Activated CD8-positive, alpha-beta memory T cell treated with anti-CD3 and anti-CD28 coated beads, Interleukin-2, amount 50 U/mL, for 24 hours (primary cell): ENCODE results near the gene TCF7.
"Not testable (repeated sequence)": the region's sequence is repeated elsewhere in the genome, so short reads cannot be mapped to it uniquely, and the experiment has no call there.

ENCODE experiments used
- DNase-seq: peaks from one replicate; pipeline ENCODE4 v3.0.0-alpha.2; 2020; ENCODE audit errors: extremely low read depth

TCF7 gene

DNA sequence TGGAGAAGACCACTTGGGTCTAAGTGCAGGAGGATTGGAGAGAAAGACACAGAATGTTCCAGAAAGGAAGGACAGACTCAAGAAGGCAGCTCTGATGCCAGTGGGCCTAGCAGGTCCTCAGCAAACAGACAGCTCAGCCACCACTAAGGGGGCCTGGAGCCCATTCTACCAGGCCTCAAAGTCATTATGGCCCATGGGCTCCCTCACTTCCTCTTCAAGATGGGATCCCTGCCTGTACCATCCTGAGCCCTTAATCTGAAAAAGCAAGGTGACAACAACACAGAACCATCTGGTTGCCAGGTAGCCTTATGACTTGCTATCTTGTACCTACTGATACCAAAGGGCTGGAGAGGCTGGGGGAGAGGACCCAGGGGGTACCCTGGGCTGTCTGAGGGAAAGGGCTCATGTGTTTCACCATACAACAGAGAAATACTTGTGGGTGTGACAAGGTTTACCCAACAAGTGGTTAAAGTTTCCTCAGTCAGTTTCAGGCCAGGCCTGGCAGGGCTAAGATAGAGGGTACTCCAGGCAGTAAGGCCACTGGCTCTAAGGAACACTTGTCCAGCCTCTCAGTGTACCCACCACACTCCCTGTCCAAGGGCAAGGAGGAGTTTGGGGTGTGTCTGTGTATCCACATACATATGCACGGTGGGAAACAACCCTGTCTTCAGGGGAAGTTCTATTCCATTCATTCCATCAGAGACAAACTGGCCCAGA lies 30.7 kb downstream of the TCF7 start:
- DNase-seq, result no peak

DNA sequence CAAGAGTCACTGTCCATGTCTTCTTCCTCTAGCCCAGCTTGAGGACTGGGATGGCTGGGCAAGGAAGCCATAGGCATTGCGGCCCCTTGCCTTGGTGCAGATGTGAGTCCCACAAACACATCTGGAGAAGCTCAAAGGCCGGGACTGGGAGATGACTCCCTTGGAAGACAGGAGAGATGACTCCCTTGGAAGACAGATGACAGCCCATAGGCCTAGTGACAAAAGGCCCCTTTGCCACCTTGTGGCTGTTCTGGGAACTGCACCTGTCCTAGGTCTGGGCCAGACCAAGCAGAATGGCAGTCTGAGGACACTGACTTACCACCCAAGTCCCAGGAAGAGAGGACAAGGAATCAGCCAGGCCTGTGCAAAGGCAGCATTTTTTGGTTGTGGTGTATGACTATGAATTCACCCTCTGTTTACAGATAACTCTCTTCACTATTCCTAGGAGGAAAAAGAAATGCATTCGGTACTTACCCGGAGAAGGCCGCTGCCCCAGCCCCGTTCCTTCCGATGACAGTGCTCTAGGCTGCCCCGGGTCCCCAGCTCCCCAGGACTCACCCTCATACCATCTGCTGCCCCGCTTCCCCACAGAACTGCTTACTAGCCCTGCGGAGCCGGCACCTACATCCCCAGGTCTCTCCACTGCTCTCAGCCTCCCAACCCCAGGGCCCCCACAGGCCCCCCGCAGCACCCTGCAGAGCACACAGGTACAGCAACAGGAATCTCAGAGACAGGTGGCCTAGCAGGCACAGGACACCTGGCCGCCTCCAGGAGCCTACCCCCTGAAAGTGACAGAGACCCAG lies 31.5 kb downstream of the TCF7 start:
- peak; percentile 63 for DNase-seq

DNA sequence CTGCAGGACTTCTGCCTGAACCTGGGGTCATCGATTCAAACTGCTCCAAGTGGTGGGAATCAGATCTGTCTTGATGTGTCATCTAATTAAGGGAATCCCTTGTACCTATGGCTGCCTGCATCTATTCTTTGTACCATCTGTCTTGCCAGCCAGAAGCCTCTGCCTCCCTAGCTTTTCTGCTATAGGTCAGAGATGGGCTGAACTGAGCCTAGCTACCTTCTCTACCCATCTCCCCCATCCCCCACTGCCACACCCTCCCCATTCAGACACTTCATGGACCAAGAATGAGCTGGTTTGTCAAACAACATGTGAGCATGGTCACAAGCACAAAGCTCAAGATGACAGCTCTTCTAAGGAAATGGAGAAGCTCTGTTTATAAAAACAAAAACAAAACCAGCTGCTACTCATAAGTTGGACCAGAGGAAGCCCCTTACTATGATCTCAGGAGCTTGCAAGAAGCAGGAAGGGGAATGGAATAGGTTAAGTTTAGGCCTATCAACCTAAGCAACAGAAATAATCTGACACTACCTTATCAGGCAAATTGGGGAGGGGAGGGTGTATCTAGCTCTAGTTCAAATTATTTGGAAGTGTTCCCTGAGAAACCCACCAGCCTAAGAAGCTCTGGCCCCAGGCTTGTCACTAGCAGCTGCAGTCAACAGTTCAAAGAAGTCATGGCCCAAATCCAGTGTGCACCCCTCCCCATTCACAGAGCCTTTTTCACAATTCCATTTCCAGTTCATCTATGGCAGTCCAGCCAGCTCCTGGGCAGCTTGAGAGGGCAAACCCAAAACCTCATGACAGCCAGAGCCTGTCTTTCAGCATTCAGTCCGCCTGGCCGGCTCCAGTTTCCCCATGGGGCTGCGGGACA lies 32.4 kb downstream of the TCF7 start:
- no peak for DNase-seq

DNA sequence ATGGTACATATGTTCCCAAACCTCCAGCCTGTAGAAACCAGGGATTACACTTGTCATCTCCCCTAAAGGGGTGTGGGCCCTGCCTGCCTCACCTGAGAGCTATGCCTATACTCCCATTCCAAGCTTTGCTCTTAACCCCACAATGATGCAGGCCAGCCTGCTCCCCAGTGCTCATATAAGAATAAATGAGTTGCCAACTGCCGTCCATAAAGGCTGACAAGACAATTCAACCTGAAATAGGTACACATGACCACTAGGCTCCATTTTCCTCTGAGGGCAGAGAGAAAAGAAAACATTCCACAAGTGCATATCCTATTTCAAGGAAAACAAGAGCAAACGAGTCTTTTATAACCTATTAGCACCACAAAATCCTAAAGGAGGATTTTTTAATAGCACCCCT lies 33.8 kb downstream of the TCF7 start:
- DNase-seq, result no peak

DNA sequence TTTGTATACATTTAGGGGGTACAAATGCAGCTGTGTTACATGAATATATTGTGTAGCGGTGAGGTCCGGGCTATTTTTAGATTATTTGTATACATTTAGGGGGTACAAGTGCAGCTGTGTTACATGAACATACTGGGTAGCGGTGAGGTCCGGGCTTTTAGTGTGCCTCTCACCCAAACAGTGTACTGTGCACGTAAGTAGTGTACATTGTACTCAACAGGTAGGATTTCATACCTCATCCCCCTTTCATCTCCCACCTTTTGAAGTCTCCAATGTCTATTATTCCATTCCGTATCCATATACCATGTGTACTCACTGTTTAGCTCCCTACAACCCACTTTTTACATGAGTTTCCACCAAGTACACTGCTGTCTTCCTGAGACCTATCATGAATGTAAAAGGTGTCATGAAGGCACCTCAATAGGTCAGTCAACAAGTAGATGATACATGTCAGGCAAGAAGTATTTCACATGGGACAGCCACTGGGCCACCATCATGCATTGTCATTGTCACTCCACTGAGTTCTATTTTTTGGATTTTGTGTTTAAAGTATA lies 34.6 kb downstream of the TCF7 start:
- no peak for DNase-seq

DNA sequence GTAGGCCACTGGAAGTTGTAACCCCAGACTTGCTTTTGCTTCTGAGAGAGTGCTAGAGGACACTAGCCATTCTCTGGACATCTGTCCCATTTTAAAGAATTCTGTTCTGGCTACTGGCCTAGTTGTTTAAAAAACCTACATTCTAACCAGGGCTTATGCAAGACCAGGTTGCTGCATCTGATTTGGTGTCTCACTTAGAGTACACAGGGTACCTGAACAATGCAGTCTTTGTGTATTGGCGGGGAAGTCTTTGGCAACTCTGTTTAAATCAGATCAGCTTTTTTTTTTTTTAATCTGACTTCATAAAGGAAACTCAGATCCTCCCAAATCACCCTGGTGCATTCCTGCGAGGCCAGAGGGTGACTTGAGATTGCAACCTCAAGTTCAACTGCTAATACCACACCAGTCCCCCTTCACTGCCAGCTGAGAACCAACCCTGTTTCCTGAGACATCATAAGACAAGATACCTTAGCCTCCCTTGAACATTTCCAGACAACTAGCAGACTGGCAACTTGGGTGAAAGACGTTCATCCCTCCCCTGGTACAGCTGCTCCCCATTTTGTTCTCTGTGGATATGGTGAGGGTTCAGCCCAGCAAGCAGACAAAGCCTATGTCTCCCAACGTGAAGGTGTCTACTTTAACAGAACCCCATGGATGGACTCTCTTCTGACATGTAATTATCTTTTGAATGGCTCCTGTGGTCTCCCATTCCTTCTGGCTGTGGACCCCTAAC lies 35.3 kb downstream of the TCF7 start:
- no peak for DNase-seq

DNA sequence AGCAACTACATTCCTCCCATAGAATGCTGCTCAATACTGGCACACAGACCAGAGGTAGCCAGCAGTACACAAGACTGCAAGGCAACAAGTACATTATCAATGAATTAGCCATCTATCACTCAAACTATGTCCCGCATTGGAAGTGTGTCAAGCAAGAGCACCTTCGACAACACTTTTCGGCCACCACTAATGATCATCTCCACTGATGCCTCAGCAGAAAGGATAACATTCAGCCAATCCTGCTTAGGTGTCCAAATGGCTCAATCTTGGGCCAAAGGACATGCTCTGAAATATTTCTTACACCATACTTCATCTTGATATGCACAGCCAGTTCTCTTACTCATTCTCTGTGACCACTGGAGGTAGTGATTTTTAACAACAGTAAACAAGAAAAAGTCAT lies 37.2 kb downstream of the TCF7 start:
- DNase-seq, result no peak

DNA sequence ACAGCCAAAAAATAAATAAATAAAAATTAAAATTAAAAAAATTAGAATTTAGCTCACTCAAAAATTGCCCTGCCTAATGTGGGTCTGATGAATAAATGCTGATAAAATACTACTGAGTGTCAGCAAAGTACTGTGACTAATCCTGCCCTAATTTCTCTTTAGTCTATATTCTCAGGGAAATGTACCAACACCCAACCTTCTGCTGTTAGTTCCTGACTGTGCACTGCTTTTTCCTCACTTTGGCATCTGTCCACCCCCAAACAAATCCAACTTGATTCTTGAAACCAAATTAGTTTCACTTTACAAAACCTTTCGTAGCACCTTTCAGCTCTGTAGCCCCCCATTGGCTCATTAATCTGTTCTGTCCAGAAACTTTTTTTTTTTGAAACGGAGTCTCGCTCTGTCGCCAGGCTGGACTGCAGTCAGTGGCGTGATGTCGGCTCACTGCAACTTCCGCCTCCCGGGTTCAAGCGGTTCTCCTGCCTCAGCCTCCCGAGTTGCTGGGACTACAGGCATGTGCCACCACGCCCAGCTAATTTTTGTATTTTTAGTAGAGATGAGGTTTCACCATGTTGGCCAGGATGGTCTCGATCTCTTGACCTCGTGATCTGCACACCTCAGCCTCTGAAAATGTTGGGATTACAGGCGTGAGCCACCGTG lies 37.8 kb downstream of the TCF7 start:
- not testable (repeated sequence) for DNase-seq

DNA sequence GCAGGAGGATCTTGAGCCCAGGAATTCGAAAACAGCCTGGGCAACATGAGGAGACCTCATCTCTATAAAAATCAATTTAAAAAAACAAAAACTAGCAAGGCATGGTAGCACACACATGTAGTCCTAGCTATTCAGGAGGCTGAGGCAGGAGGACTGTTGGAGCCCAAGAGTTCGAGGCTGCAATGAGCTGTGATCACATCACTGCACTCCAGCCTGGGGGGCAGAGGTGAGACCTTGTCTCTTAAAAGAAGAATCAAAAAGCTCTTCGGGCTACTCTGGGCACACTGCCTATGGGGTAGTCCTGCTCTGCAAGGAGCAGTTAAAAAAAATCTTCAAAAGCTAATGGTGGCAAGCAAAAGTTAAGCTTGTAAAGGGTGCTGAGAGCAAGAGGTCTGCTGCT lies 38.8 kb downstream of the TCF7 start:
- no peak for DNase-seq

DNA sequence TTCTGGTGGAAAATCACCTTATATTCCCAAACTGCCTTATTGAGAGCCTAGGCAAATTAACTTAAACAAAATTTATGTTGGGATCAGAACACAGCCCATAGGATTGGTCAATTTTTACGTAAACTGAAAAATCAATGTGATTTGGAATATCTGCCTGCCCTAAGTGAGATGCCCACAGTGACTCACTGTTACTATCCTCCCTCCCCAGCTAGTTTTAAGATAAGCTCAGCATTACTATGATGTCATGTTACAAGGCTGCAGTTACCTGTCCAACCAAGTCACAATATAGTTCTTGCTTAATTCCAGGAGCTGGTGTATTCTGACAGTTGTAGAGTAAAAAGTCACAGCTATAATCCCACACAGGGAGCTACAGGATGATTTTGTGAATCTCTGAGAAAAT lies 39.2 kb downstream of the TCF7 start:
- DNase-seq, result no peak

DNA sequence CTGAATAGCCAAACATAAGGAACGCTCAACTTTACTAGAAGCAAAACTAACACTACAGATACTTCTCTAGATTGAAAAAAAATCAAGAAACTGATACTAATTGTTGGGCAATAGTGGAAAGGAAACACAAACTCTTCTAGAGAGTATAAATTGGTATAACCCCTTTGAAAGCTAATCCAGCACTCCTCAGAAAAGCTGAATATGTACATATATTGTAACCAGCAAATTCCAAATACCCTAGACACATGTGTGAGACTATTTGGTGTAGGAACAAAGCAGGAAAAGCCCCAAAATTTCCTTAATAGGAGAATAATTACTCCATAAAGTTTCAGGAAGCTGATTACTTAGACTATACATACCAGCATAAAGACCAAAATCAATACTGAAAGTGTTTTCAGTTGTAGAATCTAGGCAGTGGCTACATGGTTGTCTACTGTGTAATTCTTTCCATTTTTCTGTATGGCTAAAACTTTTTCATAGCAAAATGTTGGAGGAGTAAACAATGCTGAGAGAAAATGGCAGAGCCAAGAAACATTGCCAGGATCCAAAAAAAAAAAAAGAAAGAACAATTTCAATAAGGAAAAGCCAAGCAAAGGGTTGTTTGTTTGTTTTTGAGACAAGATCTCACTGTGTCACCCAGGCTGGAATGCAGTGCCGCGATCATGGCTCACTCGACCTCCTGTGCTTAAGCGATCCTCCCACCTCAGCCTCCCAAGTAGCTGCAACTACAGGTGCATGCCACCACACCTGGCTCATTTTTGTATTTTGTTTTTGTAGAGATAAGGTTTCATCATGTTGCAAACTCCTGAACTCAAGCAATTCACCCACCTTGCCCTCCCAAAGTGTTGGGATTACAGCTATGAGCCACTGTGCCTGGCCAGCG lies 47.3 kb downstream of the TCF7 start:
- DNase-seq, result no peak

DNA sequence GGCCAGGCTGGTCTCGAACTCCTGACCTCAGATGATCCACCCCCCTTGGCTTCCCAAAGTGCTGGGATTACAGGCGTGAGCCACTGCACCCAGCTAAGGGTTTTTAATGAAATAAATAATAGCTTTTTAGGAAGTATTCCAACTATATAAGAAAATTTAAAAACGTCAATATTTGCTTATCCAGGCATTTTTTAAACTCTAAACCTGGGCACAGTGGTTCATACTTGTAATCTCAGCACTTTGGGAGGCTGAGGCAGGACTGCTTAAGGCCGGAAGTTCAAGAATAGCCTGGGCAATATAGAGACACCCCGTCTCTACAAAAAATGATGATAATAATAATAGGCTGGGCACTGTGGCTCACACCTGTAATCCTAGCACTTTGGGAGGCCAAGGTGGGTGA lies 48.1 kb downstream of the TCF7 start:
- no peak for DNase-seq

DNA sequence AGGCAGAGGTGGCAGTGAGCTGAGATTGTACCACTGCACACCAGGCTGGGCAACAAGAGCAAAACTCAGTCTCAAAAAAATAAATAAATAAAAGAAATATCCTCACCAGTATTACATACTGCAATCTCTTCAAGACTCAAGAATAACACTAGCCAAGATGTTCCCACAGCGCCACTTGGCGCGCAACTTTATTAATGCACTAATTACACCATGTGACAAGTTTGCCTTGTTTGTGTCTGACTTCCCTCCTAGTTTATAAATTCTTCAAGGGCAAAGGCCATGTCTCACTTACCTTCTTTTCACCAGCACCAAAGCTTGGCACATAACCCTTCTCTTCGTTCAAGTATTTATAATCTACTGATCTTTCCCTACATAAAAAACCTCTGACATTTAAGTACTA lies 57.5 kb downstream of the TCF7 start:
- no peak for DNase-seq

DNA sequence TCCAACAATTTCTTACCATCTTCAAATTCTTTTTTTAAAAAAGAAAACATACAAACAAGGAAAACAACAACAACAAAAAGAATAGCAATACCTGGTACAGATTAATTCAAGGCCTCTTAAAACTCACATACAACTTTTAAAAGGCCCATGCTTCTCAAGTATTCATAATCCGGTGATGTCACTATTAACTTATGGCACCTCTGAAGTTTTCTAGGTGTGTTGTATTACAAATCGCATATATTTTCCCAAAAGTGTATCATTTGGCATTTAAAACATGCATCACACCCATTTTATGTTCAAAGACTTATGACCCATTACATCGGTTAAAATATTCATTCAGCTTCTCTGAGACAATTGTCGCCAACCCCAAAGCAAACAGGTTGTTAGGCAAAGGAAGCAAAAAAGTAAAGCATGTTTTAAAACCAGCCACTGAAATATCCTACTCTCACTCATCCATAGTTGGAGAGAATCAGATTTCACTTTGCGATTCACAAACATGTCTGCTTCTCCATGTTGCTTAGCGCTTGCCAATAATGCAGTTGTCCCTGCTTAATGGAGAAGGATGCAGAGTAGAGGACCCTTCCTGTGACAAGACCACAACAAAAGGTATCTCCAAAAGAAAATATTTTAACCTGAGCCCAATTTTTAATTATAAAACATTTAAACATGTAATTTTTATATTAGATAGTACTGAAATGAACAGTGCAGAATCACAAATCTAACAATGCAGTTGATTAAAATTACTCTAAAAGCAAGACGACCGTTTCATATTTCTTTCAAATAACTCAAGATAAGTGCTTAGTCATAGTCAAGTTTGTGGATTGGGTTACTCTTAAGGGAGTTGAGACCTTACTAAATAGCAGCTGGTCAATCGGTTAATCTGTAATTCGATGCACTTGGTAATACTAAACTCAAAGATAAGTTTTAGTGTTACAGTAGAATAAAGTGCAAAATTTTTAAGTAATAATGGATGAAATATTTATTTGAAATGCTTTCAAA lies 60.7 kb downstream of the TCF7 start:
- DNase-seq, result no peak

DNA sequence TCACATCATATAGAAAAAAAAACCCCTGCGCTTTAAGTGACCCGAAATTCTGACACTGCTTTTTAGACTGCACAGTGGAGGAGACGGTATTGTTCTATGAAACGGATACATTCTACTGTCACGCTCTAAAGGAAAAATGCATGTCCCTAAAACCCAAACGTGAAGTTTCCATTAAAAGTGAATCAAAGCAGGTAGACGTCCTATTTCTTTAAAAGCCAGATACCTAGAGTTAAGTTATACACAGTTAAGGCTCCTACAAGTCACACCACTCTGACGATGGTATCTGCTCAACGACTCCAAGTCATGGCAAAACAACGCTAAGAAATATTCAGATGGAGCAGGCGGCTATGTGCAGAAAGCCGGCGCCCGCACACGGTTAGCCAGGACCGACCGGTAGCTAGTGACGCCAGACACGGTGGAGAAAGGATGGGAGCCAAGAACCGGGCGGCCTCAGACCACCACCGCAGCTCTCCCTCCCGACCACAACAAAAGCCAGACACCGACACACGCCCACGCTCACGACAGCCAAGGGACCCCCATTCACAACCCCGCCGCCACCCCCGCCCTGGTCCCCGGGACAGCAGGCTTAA lies 61.5 kb downstream of the TCF7 start:
- peak; percentile 4 for DNase-seq

DNA sequence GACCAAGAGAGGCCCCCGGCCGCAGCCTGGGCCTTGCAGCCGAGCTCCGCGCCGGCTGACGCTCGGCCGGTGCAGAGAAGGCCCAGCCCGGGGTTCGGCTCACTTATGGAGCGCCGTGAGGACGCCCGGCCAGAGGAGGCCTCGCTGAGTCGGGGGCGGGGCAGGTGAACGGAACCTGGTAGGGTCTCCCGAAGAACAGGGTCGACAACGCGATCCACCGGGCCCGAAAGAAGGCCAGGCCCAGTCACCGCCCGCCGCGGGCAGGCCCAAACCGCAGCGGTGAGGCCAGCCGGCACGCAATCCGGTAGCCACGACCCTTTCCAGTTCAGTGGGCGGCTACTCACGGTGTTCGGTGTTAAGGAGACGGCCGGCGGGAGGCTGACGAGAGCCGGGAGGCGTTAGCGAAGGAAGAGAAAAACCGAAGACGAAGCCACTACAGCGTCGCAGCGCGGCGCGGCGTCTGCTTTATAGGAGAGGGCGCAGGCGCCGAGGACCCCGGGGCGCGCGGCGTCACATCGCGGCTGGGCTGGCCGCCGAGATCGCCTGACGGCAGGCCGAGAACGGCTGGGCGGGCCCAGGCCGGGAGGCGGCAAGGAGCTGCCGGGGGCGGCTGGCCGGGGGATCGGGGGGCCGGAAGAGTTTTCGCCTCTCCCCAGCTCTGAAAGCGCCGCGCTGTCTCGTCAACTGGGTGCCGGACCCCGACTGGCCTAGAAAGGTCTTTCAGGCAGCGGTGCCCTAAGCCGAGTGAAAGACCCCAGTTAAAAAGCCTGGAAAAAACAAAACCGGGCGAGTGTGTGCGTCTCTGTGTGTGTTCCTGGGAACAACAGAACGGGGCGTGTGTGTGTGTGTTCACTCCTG lies 62.3 kb downstream of the TCF7 start, which contains the start of gene SKP1:
Gene SKP1 (minus strand): TSS at position 440 of the 858 bp plus-strand sequence. CDS start 2,928 bp downstream, outside the sequence.
- DNase-seq, result peak; percentile 47
